Stomach (tissue), 4 donors: ENCODE data around the gene MAGI2.

ENCODE experiments used
- EP300 ChIP-seq: sonication (generic); formaldehyde crosslinking; IDR thresholded peaks from one replicate; pipeline ENCODE4 v1.6.1; 2017; ENCODE audit warnings: antibody characterized with exemption
- POLR2A ChIP-seq, 4 donors: fragments of 450-650 bp; IDR thresholded peaks; one replicate each; pipeline ENCODE4 v1.6.1; 2016; ENCODE audit warnings: antibody characterized with exemption in 4 of 4, control low read depth in 2 of 4, mild to moderate bottlenecking in 1 of 4, moderate library complexity in 1 of 4
- POLR2AphosphoS5 ChIP-seq, 3 donors: sonication (generic); formaldehyde crosslinking; IDR thresholded peaks; one replicate each; pipeline ENCODE4 v1.6.1; 2016; ENCODE audit warnings: antibody characterized with exemption in 3 of 3
- TF ChIP-seq, protein P1 (sequence below), 7 experiments: fragments of 450-650 bp in 4 of 7; fragments of 200-600 bp in 3 of 7; sonication (generic) in 3 of 7; IDR thresholded peaks; one replicate each; pipeline ENCODE4 v1.5.1; 2016 to 2019; ENCODE audit warnings: antibody characterized with exemption in 7 of 7, control low read depth in 2 of 7, mild to moderate bottlenecking in 1 of 7

- TF ChIP-seq, protein P1, sequence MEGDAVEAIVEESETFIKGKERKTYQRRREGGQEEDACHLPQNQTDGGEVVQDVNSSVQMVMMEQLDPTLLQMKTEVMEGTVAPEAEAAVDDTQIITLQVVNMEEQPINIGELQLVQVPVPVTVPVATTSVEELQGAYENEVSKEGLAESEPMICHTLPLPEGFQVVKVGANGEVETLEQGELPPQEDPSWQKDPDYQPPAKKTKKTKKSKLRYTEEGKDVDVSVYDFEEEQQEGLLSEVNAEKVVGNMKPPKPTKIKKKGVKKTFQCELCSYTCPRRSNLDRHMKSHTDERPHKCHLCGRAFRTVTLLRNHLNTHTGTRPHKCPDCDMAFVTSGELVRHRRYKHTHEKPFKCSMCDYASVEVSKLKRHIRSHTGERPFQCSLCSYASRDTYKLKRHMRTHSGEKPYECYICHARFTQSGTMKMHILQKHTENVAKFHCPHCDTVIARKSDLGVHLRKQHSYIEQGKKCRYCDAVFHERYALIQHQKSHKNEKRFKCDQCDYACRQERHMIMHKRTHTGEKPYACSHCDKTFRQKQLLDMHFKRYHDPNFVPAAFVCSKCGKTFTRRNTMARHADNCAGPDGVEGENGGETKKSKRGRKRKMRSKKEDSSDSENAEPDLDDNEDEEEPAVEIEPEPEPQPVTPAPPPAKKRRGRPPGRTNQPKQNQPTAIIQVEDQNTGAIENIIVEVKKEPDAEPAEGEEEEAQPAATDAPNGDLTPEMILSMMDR (IDR thresholded peaks at IDR 0.05): no peak
- no peak for TF ChIP-seq POLR2A (IDR thresholded peaks at IDR 0.05)
- no peak for TF ChIP-seq EP300
- TF ChIP-seq POLR2AphosphoS5 (IDR thresholded peaks at IDR 0.05): no peak
Observed at GRCh38 chr7:79352323-79352722, 101.1 kb downstream of the MAGI2 start.
